Left renal cortex interstitium (tissue), 4 donors: ENCODE data around the gene TOR4A. TPM values are rescaled to one million over a fixed set of nuclear protein-coding genes. Genes with fewer than 3 reads are reported as not detected.

Experiments used
- DNase-seq, 4 donors: peaks; one replicate each; pipeline ENCODE4 v3.0.0-alpha.2; 2013; ENCODE audit warnings: low read depth in 4 of 4, low spot score in 2 of 4, missing footprints in 1 of 4
- polyA plus RNA-seq, 4 donors: library from polyadenylated mRNA; unstranded; fragments of 120-200 nt; gene quantifications; one replicate each; pipeline ENCODE4 v1.2.1, GENCODE V29; 2013; ENCODE audit not compliant: insufficient read length in 4 of 4

Gene TOR4A
- polyA plus RNA-seq, 4 donors: 3.9 to 8.5 (median 6.3) TPM

- DNase-seq: no peak
Observed at GRCh38 chr9:137293094-137293481, 15.6 kb downstream of the TOR4A start.

- DNase-seq: no peak
Observed at GRCh38 chr9:137293482-137294090, 16.1 kb downstream of the TOR4A start.

- DNase-seq: no peak
Observed at GRCh38 chr9:137294091-137294680, 16.7 kb downstream of the TOR4A start.

- no peak for DNase-seq
Observed at GRCh38 chr9:137294681-137295237, 17.2 kb downstream of the TOR4A start.

- no peak for DNase-seq
Observed at GRCh38 chr9:137295238-137295811, 17.8 kb downstream of the TOR4A start.

- DNase-seq: no peak
Observed at GRCh38 chr9:137295849-137296669, 18.5 kb downstream of the TOR4A start.

GRCh38 chr9:137296670-137297664 lies 19.4 kb downstream of the TOR4A start:
- no peak for DNase-seq

GRCh38 chr9:137297966-137298365 lies 20.4 kb downstream of the TOR4A start:
- no peak for DNase-seq

GRCh38 chr9:137298401-137299202 lies 21.1 kb downstream of the TOR4A start:
- DNase-seq: no peak

- DNase-seq: no peak
Observed at GRCh38 chr9:137299203-137299565, 21.7 kb downstream of the TOR4A start.

- DNase-seq: no peak
Observed at GRCh38 chr9:137299938-137300337, 22.4 kb downstream of the TOR4A start.

GRCh38 chr9:137300567-137301080 lies 23.1 kb downstream of the TOR4A start:
- DNase-seq: no peak

- no peak for DNase-seq
Observed at GRCh38 chr9:137301081-137301947, 23.8 kb downstream of the TOR4A start.

GRCh38 chr9:137302118-137302448 lies 24.6 kb downstream of the TOR4A start, which contains the start of gene NRARP:
TSS of gene NRARP (minus strand) at chr9:137302271. CDS start at chr9:137301928, 343 bp downstream.
- DNase-seq: no peak

- no peak for DNase-seq
Observed at GRCh38 chr9:137302449-137303150, 25.1 kb downstream of the TOR4A start.

- DNase-seq: no peak
Observed at GRCh38 chr9:137303151-137303892, 25.8 kb downstream of the TOR4A start.
